Measurements from ENCODE around the gene RMRP.

DNA sequence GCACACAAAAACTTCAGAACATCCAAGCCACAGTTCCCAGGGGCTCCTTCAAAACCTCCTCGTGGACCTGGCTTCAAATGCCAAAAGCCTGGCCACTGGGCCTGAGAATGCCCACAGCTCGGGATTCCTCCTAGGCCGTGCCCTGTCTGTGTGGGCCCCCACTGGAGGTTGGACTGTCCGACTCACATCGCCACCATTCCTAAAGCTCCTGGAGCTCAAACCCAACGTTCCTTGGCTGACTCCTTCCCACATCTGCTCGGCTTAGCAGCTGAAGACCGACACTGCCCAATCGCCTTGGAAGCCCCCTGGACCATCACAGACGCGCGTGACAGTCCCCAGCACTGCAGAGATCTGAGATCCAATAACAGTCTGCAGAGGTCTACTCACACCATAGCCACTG lies 14.8 kb downstream of the RMRP start:
- TF ChIP-seq, protein P1, sequence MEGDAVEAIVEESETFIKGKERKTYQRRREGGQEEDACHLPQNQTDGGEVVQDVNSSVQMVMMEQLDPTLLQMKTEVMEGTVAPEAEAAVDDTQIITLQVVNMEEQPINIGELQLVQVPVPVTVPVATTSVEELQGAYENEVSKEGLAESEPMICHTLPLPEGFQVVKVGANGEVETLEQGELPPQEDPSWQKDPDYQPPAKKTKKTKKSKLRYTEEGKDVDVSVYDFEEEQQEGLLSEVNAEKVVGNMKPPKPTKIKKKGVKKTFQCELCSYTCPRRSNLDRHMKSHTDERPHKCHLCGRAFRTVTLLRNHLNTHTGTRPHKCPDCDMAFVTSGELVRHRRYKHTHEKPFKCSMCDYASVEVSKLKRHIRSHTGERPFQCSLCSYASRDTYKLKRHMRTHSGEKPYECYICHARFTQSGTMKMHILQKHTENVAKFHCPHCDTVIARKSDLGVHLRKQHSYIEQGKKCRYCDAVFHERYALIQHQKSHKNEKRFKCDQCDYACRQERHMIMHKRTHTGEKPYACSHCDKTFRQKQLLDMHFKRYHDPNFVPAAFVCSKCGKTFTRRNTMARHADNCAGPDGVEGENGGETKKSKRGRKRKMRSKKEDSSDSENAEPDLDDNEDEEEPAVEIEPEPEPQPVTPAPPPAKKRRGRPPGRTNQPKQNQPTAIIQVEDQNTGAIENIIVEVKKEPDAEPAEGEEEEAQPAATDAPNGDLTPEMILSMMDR (IDR thresholded peaks at IDR 0.05): no peak
- TF ChIP-seq POLR2A (IDR thresholded peaks at IDR 0.05): no peak
